ENCODE results near the gene WASHC4.

- TF ChIP-seq POLR2A (IDR thresholded peaks at IDR 0.05; ENCODE audit: low read depth, low read length) = no peak
- no peak for TF ChIP-seq CTCF (IDR thresholded peaks at IDR 0.05; ENCODE audit: extremely low read depth in 1 of 2, insufficient read depth in 1 of 2, low read depth in 1 of 2, low read length in 2 of 2)
- no peak for TF ChIP-seq POLR2AphosphoS5 (IDR thresholded peaks at IDR 0.05; ENCODE audit: insufficient read depth, low read depth, low read length)
- TF ChIP-seq JUN (IDR thresholded peaks at IDR 0.05; ENCODE audit: borderline replicate concordance, insufficient read depth, insufficient read length, low read depth) = no peak
- no peak for TF ChIP-seq EZH2 (IDR thresholded peaks at IDR 0.05; ENCODE audit: borderline replicate concordance, low read depth, low read length, severe bottlenecking)
- no peak for TF ChIP-seq MAX (IDR thresholded peaks at IDR 0.05; ENCODE audit: insufficient read depth, insufficient read length)
- TF ChIP-seq MYC (IDR thresholded peaks at IDR 0.05; ENCODE audit: low read depth, low read length) = no peak
- TF ChIP-seq FOS (IDR thresholded peaks at IDR 0.05; ENCODE audit: borderline replicate concordance, insufficient read depth, low read length) = no peak
Measured at GRCh38 chr12:105069936-105070702, 37.4 kb upstream of the WASHC4 start.
